HUES64 (cell line): Measurements from ENCODE around the gene ZNF154. TPM values are rescaled to one million over a fixed set of nuclear protein-coding genes. Genes with fewer than 3 reads are reported as not detected.
"Not testable (repeated sequence)": the region's sequence is repeated elsewhere in the genome, so short reads cannot be mapped to it uniquely, and the experiment has no call there.

Source experiments
- H3K27ac ChIP-seq: 2 replicates; pipeline ENCODE4 v1.7.0; 2013; ENCODE audit warnings: low read depth, low read length, inconsistent platforms
- H3K27me3 ChIP-seq: 2 replicates; pipeline ENCODE4 v1.6.1; 2013; ENCODE audit warnings: mild to moderate bottlenecking, low read length; ENCODE audit not compliant: insufficient read depth
- H3K36me3 ChIP-seq: 2 replicates; pipeline ENCODE4 v1.6.1; 2013; ENCODE audit warnings: mild to moderate bottlenecking, low read length; ENCODE audit not compliant: insufficient read depth
- H3K4me1 ChIP-seq: 2 replicates; pipeline ENCODE4 v1.6.1; 2013; ENCODE audit warnings: mild to moderate bottlenecking, low read length, moderate library complexity; ENCODE audit not compliant: insufficient read depth
- H3K4me3 ChIP-seq: 2 replicates; pipeline ENCODE4 v1.5.1; 2013; ENCODE audit warnings: mild to moderate bottlenecking, low read length, moderate library complexity
- H3K9ac ChIP-seq: 2 replicates; pipeline ENCODE4 v1.6.1; 2013; ENCODE audit warnings: mild to moderate bottlenecking, low read depth, low read length
- H3K9me3 ChIP-seq: 2 replicates; pipeline ENCODE4 v1.6.1; 2013; ENCODE audit warnings: low read depth, low read length; ENCODE audit not compliant: insufficient read depth
- WGBS: fragments of 150-250, 120-280 bp; methylation state at CpG from one replicate; pipeline ENCODE4 v1.1.7; 2013; ENCODE audit warnings: missing lambda C conversion rate; 5-methylcytosine and 5-hydroxymethylcytosine counted together
- polyA plus RNA-seq, 2 experiments: library from polyadenylated mRNA; stranded (reverse); fragments of 50-300 nt; gene quantifications; one replicate each; pipeline ENCODE4 v1.2.3, GENCODE V29; 2013

Gene ZNF154
- polyA plus RNA-seq (2013, experiment 1 of 2): 6.9 TPM
- 6.5 TPM for polyA plus RNA-seq (2013, experiment 2 of 2)

DNA sequence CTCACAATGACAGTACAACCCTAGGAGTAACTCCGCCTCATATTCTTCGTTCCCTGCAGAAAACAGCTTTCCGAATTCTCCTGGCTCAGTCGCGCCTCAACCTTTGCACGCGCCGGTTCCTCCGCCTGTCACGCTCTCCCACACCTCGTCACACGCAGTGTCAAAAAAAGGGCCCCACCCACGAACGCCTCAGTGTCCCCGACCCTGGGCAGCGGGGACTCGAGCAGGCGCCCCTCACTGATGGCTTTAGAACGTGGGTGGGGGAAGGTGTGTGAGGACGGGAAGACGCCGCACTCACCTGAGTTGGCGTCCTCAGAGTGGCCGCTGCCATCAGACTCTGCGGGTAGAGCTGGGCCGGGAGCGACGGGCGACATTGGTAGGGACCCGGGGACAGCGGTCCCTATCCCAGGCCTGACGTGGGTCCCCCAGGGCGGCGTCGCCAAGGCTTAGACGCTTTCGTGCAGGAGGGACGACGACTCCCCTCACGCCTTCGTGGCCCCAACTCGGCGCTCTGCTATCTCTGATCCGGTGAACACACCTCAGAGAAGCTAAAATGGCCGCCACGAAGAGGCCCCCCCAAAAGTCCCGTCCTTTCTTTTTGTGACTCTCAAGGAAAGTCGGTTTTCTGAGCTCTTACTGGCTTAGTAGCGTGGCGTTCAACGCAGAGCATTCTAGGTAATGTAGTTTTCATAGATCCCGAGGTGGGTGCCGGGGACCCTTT, at the start of gene ZNF154:
TSS of gene ZNF154 (minus strand) at position 564 of the 721 bp plus-strand sequence. CDS start at position 331, 233 bp downstream.
- peak within 1 kb of the TSS; percentile 89 for H3K27ac ChIP-seq
- H3K9me3 ChIP-seq: no peaks in the 10 kb centered on the region
- H3K4me3 ChIP-seq: peak within 1 kb of the TSS; percentile 86
- no peaks in the 10 kb centered on the region for H3K27me3 ChIP-seq
- 0 out of 2 replicates have a peak, but pooled peaks cover 4% of the 10 kb centered on the region for H3K4me1 ChIP-seq
- H3K9ac ChIP-seq: peak within 1 kb of the TSS; percentile 91
- H3K36me3 ChIP-seq: peaks cover 30% of the 10 kb centered on the region
- WGBS: under 1% methylated on average over 53 of the region's 53 CpGs

DNA sequence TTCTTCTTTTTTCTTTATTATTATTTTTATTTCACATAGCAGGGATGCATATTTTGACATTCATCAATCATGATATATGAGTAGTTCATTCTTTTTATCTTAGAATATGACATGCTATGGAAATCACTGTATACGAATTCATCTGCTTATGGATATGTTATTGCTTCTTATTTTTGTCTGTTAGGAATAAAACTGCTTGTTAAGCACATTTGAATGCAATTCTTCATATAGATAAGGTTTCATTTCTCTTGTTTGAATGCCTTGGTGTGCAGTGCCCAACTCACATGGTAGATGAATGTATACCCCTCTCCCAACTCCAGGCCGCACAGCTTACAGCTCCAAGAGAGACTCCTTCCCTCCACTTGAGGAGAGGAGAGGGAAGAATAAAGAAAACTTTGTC, 48.9 kb upstream of the ZNF154 start:
- Histone ChIP-seq H3K36me3 (peaks cover 77% of the 10 kb centered on the region), H3K9ac (no peak overlapping the region), H3K27me3 (no peaks in the 10 kb centered on the region), H3K4me1 (no peaks in the 10 kb centered on the region), H3K9me3 (no peaks in the 10 kb centered on the region), H3K27ac (no peak overlapping the region), H3K4me3 (no peak overlapping the region)
- 86% methylated on average over 1 of the region's 2 CpGs for WGBS

DNA sequence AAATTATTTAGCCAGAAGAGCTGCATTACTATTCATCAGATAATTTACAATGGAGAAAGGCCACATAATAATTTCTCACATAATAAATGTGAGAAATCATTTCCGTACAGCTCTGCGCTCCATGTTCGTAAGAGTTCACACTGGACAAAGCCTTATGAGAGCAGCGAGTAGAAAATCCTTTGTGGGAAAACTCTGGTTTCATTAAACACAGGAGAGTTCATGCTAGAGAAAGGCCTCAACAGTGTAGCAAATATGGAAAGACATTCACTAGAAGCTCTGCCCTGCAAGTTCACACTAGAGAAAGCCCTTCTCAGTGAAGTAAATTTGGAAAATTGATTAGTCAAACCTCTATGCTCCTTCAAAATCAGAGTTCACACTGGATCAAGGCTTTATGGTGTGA, 46.0 kb upstream of the ZNF154 start:
- Histone ChIP-seq H3K4me1 (no peaks in the 10 kb centered on the region), H3K27ac (no peak overlapping the region), H3K36me3 (peaks cover 93% of the 10 kb centered on the region), H3K9ac (no peak overlapping the region), H3K9me3 (no peaks in the 10 kb centered on the region), H3K27me3 (no peaks in the 10 kb centered on the region), H3K4me3 (no peak overlapping the region)
- 98% methylated on average over 4 of the region's 4 CpGs for WGBS

DNA sequence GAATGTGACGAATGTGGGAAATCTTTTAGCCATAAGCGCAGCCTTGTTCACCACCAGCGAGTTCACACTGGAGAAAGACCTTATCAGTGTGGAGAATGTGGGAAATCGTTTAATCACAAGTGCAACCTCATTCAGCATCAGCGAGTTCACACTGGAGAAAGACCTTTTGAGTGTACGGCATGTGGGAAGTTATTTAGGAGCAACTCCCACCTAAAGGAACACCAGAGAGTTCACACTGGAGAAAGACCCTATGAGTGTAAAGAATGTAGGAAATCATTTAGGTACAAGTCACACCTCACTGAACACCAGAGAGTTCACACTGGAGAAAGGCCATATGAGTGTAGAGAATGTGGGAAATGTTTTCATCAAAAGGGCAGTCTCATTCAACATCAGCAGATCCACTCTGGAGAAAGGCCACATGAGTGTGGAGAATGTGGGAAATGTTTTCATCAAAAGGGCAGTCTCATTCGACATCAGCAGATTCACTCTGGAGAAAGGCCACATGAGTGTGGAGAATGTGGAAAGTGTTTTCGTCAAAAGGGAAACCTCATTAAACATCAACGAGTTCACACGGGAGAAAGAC, 45.2 kb upstream of the ZNF154 start:
- no peak overlapping the region for H3K9ac ChIP-seq
- H3K4me3 ChIP-seq: no peak overlapping the region
- no peak overlapping the region for H3K27ac ChIP-seq
- H3K36me3 ChIP-seq: peaks cover 94% of the 10 kb centered on the region
- WGBS: 97% methylated on average over 10 of the region's 10 CpGs
- no peaks in the 10 kb centered on the region for H3K27me3 ChIP-seq
- H3K9me3 ChIP-seq: no peaks in the 10 kb centered on the region
- no peaks in the 10 kb centered on the region for H3K4me1 ChIP-seq

DNA sequence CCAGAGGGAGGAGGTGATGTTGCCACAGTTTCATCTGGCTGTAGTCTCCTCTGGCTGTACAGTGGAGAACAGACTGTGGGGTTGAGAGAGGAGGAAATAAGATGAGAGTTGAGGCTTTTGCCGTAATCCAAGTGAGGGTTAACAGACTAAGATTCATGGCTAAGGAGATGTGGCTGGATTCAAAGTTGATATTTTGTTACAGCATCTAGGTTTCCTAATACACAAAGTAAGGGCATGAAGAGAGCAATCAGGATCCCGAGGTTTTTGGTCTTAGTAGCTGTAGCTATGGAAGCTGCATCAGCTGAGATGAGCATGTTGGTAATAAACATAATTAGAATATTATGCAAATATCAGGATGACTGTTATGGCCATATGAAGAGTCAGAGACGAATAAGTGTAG, 39.0 kb upstream of the ZNF154 start:
- no peaks in the 10 kb centered on the region for H3K9me3 ChIP-seq
- 0 out of 2 replicates have a peak overlapping the region, but pooled peaks have one; percentile 86 for H3K9ac ChIP-seq
- whole genome bisulfite sequencing: 88% methylated on average over 3 of the region's 3 CpGs

DNA sequence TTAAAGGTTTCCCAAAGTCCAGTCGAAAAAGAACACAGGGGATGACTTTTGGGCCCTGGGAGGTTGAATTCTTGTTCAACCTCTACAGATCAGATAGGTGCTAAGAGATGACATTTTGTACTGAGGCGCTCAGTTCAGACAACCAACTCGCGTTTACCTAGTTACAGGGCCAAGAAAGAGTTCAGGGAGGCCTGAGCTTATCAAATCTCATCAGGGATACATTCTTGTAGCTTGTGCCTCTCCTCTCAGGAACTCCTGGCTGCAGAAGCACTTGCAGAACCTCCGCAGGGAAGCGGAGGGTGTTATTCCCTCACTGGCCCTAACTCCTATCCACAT, 38.4 kb upstream of the ZNF154 start:
- Histone ChIP-seq H3K9me3 (no peaks in the 10 kb centered on the region), H3K27ac (no peak overlapping the region), H3K36me3 (peaks cover 41% of the 10 kb centered on the region), H3K4me3 (peak overlapping the region; percentile 91), H3K9ac (peak overlapping the region; percentile 86), H3K4me1 (peaks cover 6% of the 10 kb centered on the region; the same call in 1 of the 2 replicates), H3K27me3 (no peaks in the 10 kb centered on the region)
- WGBS: 22% methylated on average over 5 of the region's 6 CpGs

More for the DNA sequence above, 39.0 kb upstream of the ZNF154 start:
- no peak overlapping the region for H3K27ac ChIP-seq
- H3K4me1 ChIP-seq: peaks cover 6% of the 10 kb centered on the region; the same call in 1 of the 2 replicates
- peaks cover 47% of the 10 kb centered on the region for H3K36me3 ChIP-seq
- H3K4me3 ChIP-seq: peak overlapping the region; percentile 91
- H3K27me3 ChIP-seq: no peaks in the 10 kb centered on the region

DNA sequence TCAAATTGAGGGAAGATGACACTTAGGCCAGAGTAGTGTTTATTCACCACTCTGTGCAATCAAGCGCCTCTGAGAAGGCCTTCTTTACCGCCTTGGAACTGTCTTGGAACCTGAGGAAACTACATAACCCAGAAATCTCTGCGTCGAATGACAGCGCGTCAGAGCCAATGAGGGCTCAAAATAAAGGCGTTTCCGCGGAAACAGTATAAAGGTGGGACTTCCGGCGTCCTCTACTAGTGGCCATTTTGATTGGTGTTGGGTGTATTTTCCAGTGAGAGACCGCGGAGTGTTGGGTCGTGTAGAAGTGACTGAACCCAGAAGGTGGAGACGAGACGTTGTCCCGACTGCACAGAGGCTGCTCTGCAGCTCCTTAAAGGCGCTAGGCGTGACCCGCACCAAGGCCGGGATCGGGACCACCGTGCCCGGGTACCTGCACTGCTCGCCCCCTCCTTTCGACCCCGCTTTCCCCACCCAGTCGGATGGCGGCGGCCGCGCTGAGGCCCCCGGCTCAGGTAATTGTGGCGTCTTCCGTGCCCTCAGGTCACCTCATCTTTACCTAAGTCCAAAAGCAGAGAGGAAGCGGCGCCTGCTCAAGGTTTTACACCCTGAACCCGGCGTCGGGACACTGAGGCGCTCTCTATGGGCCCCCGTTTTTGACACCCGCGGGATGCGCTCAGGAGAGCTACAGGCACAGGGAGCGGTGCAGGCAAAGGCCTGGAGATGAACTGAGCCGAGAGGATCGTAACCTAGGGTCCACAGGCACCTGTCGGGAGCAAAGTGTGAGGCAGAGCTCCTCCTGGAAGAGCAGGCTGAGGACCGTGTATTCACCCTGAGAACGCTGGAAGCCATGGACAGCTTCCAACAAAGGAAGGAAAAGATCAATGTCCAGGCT, 37.8 kb upstream of the ZNF154 start, which contains the start of gene ZNF776:
TSS of gene ZNF776 (plus strand) at position 236 of the 892 bp plus-strand sequence. CDS start at position 480, 244 bp downstream.
- Histone ChIP-seq H3K36me3 (peaks cover 36% of the 10 kb centered on the region), H3K27ac (peak within 1 kb of the TSS; percentile 68), H3K4me3 (peak within 1 kb of the TSS; percentile 91), H3K9ac (peak within 1 kb of the TSS; percentile 86), H3K27me3 (no peaks in the 10 kb centered on the region; the same call in 1 of the 2 replicates), H3K4me1 (peaks cover 6% of the 10 kb centered on the region; the same call in 1 of the 2 replicates), H3K9me3 (no peaks in the 10 kb centered on the region)
- WGBS: 2% methylated on average over 51 of the region's 51 CpGs

DNA sequence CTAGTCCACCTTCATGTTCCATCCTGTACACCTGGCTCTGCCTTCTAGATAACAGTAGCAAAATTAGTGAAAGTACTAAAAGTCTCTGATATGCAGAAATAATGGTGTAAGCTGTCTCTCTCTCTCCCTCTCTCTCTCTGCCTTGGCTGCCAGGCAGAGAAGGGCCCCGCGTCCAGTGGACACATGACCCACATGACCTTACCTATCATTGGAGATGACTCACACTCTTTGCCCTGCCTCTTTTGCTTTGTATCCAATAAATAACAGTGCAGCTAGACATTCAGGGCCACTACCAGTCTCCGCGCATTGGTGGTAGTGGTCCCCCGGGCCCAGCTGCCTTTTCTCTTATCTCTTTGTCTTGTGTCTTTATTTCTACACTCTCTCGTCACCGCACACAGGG, 29.8 kb upstream of the ZNF154 start:
- not testable (repeated sequence) for H3K36me3 ChIP-seq, H3K27ac ChIP-seq, H3K4me3 ChIP-seq, H3K9ac ChIP-seq, H3K9me3 ChIP-seq, H3K27me3 ChIP-seq, H3K4me1 ChIP-seq
- WGBS: 95% methylated on average over 6 of the region's 7 CpGs

DNA sequence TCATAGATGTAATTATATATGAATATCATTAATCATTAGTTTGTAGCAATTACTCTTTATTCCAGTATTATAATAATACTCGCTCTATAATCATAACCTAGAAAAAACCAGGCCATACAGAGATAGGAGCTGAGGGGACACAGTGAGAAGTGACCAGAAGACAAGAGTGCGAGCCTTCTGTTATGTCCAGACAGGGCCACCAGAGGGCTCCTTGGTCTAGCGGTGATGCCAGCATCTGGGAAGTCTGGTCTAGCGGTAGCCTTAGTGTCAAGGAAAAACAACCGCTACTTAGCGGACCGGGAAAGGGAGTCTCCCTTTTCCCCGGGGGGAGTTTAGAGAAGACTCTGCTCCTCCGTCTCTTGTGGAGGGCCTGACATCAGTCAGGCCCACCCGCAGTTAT, 29.3 kb upstream of the ZNF154 start:
- H3K9me3 ChIP-seq, H3K27ac ChIP-seq, H3K4me1 ChIP-seq, H3K36me3 ChIP-seq, H3K4me3 ChIP-seq, H3K9ac ChIP-seq: not testable (repeated sequence)
- peaks cover 14% of the 10 kb centered on the region for H3K27me3 ChIP-seq
- WGBS: 3% methylated on average over 8 of the region's 10 CpGs

DNA sequence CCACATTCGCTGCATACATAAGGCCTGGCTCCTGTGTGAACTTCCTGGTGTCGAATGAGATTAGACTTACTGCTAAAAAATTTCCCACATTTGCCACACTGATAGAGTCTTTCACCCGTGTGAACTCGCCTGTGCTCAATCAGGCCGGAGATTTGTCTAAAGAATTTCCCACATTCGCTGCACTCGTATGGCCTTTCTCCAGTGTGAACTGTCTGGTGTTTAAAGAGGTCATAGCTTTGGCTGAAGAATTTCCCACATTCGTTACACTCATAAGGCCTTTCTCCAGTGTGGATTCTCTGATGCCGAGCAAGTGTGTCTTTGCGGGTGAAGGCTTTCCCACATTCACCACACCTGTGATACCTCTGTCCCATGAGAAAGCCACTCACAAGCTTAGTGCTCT, 11.9 kb upstream of the ZNF154 start:
- 97% methylated on average over 10 of the region's 10 CpGs for WGBS
- no peaks in the 10 kb centered on the region for H3K27me3 ChIP-seq
- no peak overlapping the region for H3K9ac ChIP-seq
- H3K27ac ChIP-seq: no peak overlapping the region
- H3K4me3 ChIP-seq: no peak overlapping the region
- peaks cover 11% of the 10 kb centered on the region for H3K4me1 ChIP-seq
- peaks cover 39% of the 10 kb centered on the region for H3K36me3 ChIP-seq
- peaks cover 13% of the 10 kb centered on the region for H3K9me3 ChIP-seq
